Common myeloid progenitor, CD34-positive (primary cell): Measurements from ENCODE around the gene SART1.

Experiments used
- CTCF ChIA-PET: fragments of 350-600 bp; sonication (Branson Sonifier 250); formaldehyde crosslinking; loops from one replicate; lab custom pipeline; 2021; ENCODE audit warnings: antibody characterized with exemption; lab: Charles Lee
- POLR2A ChIA-PET: fragments of 350-600 bp; sonication (Branson Sonifier 250); formaldehyde crosslinking; loops from one replicate; lab custom pipeline; 2021; ENCODE audit warnings: antibody characterized with exemption; lab: Charles Lee
- DNase-seq, 3 donors: peaks; one replicate each; pipeline versions ENCODE4 v3.0.0 to v3.0.0-alpha.2; 2013
- H3K27ac ChIP-seq, 2 experiments: 1 replicate in 1 of 2; 2 replicates in 1 of 2; pipeline ENCODE4 v1.7.0; 2013; ENCODE audit warnings: inconsistent platforms in 2 of 2, low read length in 2 of 2, mild to moderate bottlenecking in 2 of 2, low read depth in 1 of 2, moderate library complexity in 1 of 2; ENCODE audit not compliant: severe bottlenecking in 2 of 2, insufficient read depth in 1 of 2, poor library complexity in 1 of 2
- H3K27me3 ChIP-seq, 5 experiments: replicated peaks in 2 of 5; 1 replicate in 3 of 5; 2 replicates in 2 of 5; pipeline versions ENCODE4 v1.6.1 to v1.7.0; 2013; ENCODE audit warnings: low read length in 4 of 5, mild to moderate bottlenecking in 2 of 5, moderate library complexity in 2 of 5, inconsistent platforms in 1 of 5; ENCODE audit not compliant: insufficient read depth in 5 of 5, control insufficient read depth in 4 of 5
- H3K36me3 ChIP-seq, 4 experiments: 1 replicate in 2 of 4; 2 replicates in 2 of 4; pipeline versions ENCODE4 v1.6.1 to v1.7.0; 2013; ENCODE audit warnings: low read length in 3 of 4, control low read depth in 1 of 4, mild to moderate bottlenecking in 1 of 4; ENCODE audit not compliant: control insufficient read depth in 4 of 4, insufficient read depth in 4 of 4
- H3K4me1 ChIP-seq, 4 experiments: 1 replicate in 3 of 4; 2 replicates in 1 of 4; pipeline versions ENCODE4 v1.6.1 to v1.7.1; 2013; ENCODE audit warnings: low read length in 3 of 4, mild to moderate bottlenecking in 3 of 4, control low read depth in 1 of 4, inconsistent platforms in 1 of 4, moderate library complexity in 1 of 4; ENCODE audit not compliant: control insufficient read depth in 4 of 4, insufficient read depth in 4 of 4; ENCODE audit errors: control extremely low read depth in 1 of 4
- H3K4me3 ChIP-seq, 7 experiments: 1 replicate in 4 of 7; 2 replicates in 3 of 7; pipeline versions ENCODE4 v1.5.1 to v1.7.0; 2013; ENCODE audit warnings: mild to moderate bottlenecking in 7 of 7, low read length in 6 of 7, moderate library complexity in 6 of 7, inconsistent platforms in 2 of 7, low read depth in 2 of 7, control low read depth in 1 of 7; ENCODE audit not compliant: insufficient read depth in 4 of 7, control insufficient read depth in 1 of 7; ENCODE audit errors: extremely low read depth in 1 of 7
- H3K9me3 ChIP-seq, 5 experiments: 1 replicate in 4 of 5; 2 replicates in 1 of 5; pipeline versions ENCODE4 v1.6.1 to v1.7.1; 2013; ENCODE audit warnings: low read length in 4 of 5, mild to moderate bottlenecking in 2 of 5, inconsistent platforms in 1 of 5, low read depth in 1 of 5, moderate library complexity in 1 of 5; ENCODE audit not compliant: control insufficient read depth in 4 of 5, insufficient read depth in 2 of 5; ENCODE audit errors: control extremely low read depth in 1 of 5
- WGBS: methylation state at CpG from one replicate; pipeline ENCODE4 v1.1.5; 2013; ENCODE audit not compliant: insufficient coverage; 5-methylcytosine and 5-hydroxymethylcytosine counted together

The SART1 gene

GRCh38 chr11:65942531-65942930 is 19.0 kb upstream of the SART1 start:
- Histone ChIP-seq H3K27me3 (no peaks in the 10 kb centered on the region), H3K4me3 (no peak overlapping the region), H3K27ac (no peak overlapping the region), H3K4me1 (peaks cover 0 to 18% (median 4%) of the 10 kb centered on the region in 4 experiments), H3K36me3 (no peaks in the 10 kb centered on the region), H3K9me3 (no peaks in the 10 kb centered on the region)
- ChIA-PET CTCF (interaction anchor here (1.0 to 1.6 kb wide), 2 partner anchors 10 to 11 kb away, joined by 4 to 6 read pairs; no protein-coding TSS in a partner anchor), POLR2A (no interaction called here)
- 95% methylated on average over 6 of the region's 7 CpGs for WGBS
- no peak for DNase-seq

GRCh38 chr11:65944191-65944590 is 17.3 kb upstream of the SART1 start:
- DNase-seq: no peak
- no peaks in the 10 kb centered on the region for H3K36me3 ChIP-seq
- no peaks in the 10 kb centered on the region for H3K9me3 ChIP-seq
- peaks cover 0 to 18% (median 4%) of the 10 kb centered on the region in 4 experiments for H3K4me1 ChIP-seq
- H3K27ac ChIP-seq: no peak overlapping the region
- POLR2A ChIA-PET: no interaction called here
- no peaks in the 10 kb centered on the region for H3K27me3 ChIP-seq
- H3K4me3 ChIP-seq: no peak overlapping the region
- 100% methylated on average over 6 of the region's 8 CpGs for WGBS
- CTCF ChIA-PET: interaction anchor here (0.8 to 1.6 kb wide), 3 partner anchors 9 to 16 kb away, joined by 3 to 6 read pairs (median 5); no protein-coding TSS in a partner anchor

DNA sequence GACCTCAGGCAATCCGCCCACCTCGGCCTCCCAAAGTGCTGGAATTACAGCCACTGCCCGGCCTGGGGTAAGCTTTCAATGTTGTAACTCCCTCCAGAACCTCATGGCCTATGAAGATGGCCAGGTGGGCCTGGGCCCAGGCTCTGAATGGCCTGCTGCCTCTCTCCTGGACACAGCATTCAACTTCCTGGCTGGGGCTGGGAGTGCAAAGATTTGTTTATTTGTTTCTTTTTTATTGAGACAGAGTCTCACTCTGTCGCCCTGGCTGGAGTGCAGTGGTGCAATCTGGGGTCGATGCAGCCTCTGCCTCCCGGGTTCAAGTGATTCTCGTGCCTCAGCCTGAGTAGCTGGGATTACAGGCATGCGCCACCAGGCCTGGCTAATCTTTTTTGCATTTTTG is 16.8 kb upstream of the SART1 start:
- ChIA-PET POLR2A (no interaction called here), CTCF (interaction anchor here (1.4 kb wide), 1 partner anchor 13 kb away, joined by 5 read pairs; no protein-coding TSS in a partner anchor)
- Histone ChIP-seq H3K36me3 (no peaks in the 10 kb centered on the region), H3K27ac (no peak overlapping the region), H3K4me1 (peaks cover 0 to 18% (median 4%) of the 10 kb centered on the region in 4 experiments), H3K9me3 (no peaks in the 10 kb centered on the region), H3K4me3 (no peak overlapping the region), H3K27me3 (no peaks in the 10 kb centered on the region)
- WGBS: 97% methylated on average over 4 of the region's 8 CpGs
- DNase-seq: no peak

GRCh38 chr11:65945430-65945911 is 16.1 kb upstream of the SART1 start, which contains the start of gene TSGA10IP:
Gene TSGA10IP (plus strand): TSS chr11:65945480. CDS start chr11:65945676, 196 bp downstream.
- 94% methylated on average over 13 of the region's 13 CpGs for WGBS
- H3K27ac ChIP-seq: no peak within 1 kb of the TSS
- peaks cover 0 to 18% (median 4%) of the 10 kb centered on the region in 4 experiments for H3K4me1 ChIP-seq
- ChIA-PET CTCF (no interaction called here), POLR2A (no interaction called here)
- H3K36me3 ChIP-seq: no peaks in the 10 kb centered on the region
- H3K9me3 ChIP-seq: no peaks in the 10 kb centered on the region
- H3K27me3 ChIP-seq: no peaks in the 10 kb centered on the region
- DNase-seq: no peak
- H3K4me3 ChIP-seq: no peak within 1 kb of the TSS

DNA sequence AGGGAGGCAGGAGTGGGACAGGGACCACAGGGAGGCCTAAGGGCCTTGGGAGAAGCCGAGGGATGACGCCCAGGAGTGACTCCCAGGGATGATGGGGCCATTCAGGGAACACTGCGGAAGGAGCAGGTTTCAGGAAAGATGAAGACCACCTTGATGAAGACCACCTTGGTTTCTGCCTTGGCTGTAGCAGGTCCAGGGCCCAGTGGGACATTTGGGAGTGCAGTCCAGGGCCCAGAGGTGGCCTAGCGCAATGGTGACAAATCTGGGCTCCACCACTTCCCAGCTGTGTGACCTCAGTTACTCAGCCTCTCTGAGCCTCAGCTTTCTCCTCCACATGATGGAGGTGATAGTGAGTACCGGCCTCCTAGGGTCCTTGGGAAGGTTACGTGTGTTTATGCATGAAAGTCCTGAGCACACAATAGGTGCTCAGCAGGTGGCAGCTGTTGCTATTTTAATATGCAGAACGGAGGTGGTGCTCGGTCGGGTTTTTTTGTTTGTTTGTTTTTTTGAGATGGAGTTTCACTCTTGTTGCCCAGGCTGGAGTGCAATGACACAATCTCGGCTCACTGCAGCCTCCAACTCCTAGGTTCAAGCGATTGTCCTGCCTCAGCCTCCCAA is 15.5 kb upstream of the SART1 start:
- H3K4me1 ChIP-seq: peaks cover 0 to 13% (median 4%) of the 10 kb centered on the region in 4 experiments
- CTCF ChIA-PET: interaction anchor here (1.5 kb wide), 1 partner anchor 65 kb away, joined by 3 read pairs; no protein-coding TSS in a partner anchor
- H3K36me3 ChIP-seq: no peaks in the 10 kb centered on the region
- H3K4me3 ChIP-seq: no peak overlapping the region
- H3K27ac ChIP-seq: no peak overlapping the region
- DNase-seq: no peak
- POLR2A ChIA-PET: no interaction called here
- H3K27me3 ChIP-seq: no peaks in the 10 kb centered on the region
- no peaks in the 10 kb centered on the region for H3K9me3 ChIP-seq
- WGBS: 97% methylated on average over 9 of the region's 11 CpGs

DNA sequence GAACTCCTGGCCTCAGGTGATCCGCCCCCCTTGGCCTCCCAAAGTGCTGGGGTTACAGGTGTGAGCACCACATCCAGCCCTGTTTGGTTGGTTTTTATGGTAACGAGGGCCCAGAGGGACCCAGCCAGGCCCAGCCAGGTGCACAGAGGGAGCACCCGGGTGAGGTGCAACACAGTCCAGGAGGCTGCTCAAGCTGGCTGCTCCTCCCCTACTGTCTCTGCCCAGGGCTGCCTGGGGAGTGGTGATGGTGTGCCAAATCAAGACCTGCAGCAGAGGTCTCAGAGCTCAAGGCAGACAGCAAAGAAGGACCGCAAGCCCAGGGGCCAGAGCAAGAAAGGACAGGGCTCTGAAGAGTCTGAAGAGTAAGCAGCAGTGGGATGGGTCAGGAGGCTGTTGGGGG is 14.9 kb upstream of the SART1 start:
- DNase-seq: no peak
- Histone ChIP-seq H3K4me3 (no peak overlapping the region), H3K4me1 (peaks cover 0 to 7% (median 1%) of the 10 kb centered on the region in 4 experiments), H3K9me3 (no peaks in the 10 kb centered on the region), H3K36me3 (no peaks in the 10 kb centered on the region), H3K27ac (no peak overlapping the region), H3K27me3 (no peaks in the 10 kb centered on the region)
- ChIA-PET CTCF (interaction anchor here (1.5 kb wide), 1 partner anchor 65 kb away, joined by 3 read pairs; no protein-coding TSS in a partner anchor), POLR2A (no interaction called here)
- WGBS: 95% methylated on average over 4 of the region's 4 CpGs

GRCh38 chr11:65947133-65947532 is 14.4 kb upstream of the SART1 start:
- no peak overlapping the region for H3K27ac ChIP-seq
- no peak overlapping the region for H3K4me3 ChIP-seq
- WGBS: 95% methylated on average over 9 of the region's 13 CpGs
- ChIA-PET POLR2A (no interaction called here), CTCF (interaction anchor here (1.5 kb wide), 1 partner anchor 66 kb away, joined by 3 read pairs; no protein-coding TSS in a partner anchor)
- peaks cover 0 to 2% (median 0%) of the 10 kb centered on the region in 4 experiments for H3K4me1 ChIP-seq
- no peaks in the 10 kb centered on the region for H3K36me3 ChIP-seq
- no peaks in the 10 kb centered on the region for H3K27me3 ChIP-seq
- H3K9me3 ChIP-seq: no peaks in the 10 kb centered on the region
- no peak for DNase-seq
